SK-N-MC (cell line): ENCODE results near the gene WDR37.

Experiments
- FOXP2 ChIP-seq: optimal IDR thresholded peaks from 2 replicates; pipeline ENCODE3; 2011; ENCODE audit warnings: mild to moderate bottlenecking, moderate library complexity; ENCODE audit not compliant: insufficient read depth; ENCODE audit errors: extremely low read length, control extremely low read depth
- POLR2AphosphoS5 ChIP-seq: IDR thresholded peaks from 2 replicates; pipeline ENCODE4 v1.6.1; 2012; ENCODE audit warnings: mild to moderate bottlenecking, low read depth, low read length, borderline replicate concordance

- TF ChIP-seq FOXP2 (no peak), POLR2AphosphoS5 (no peak)
Measured at GRCh38 chr10:1033601-1034000, 22.6 kb upstream of the WDR37 start.
